PC-9 (cell line): Measurements from ENCODE around the gene LRRC31. TPM values are rescaled to one million over a fixed set of nuclear protein-coding genes. Genes with fewer than 3 reads are reported as not detected.

ENCODE experiments used
- BruUV-seq: library from RNA; stranded (reverse); fragments of 400-500 nt; replicated peaks from 2 replicates; lab custom pipeline; 2021; lab: Mats Ljungman, UMichigan
- CTCF ChIA-PET: fragments of 300-600 bp; sonication (Branson Sonifier 250); formaldehyde crosslinking; loops from one replicate; lab custom pipeline; 2022; ENCODE audit warnings: antibody characterized with exemption; lab: Charles Lee
- POLR2A ChIA-PET: fragments of 300-600 bp; sonication (Branson Sonifier 250); formaldehyde crosslinking; loops from one replicate; lab custom pipeline; 2022; ENCODE audit warnings: antibody characterized with exemption; ENCODE audit not compliant: unreplicated experiment; lab: Charles Lee
- DNase-seq, 2 experiments: peaks; one replicate each; pipeline versions ENCODE4 v3.0.0 to v3.0.0-alpha.2; 2015 to 2022; ENCODE audit warnings: mixed read lengths in 1 of 2
- H2AFZ ChIP-seq: fragments of 200-600 bp; sonication (generic); 2 replicates; pipeline ENCODE4 v1.8.1; 2017; ENCODE audit warnings: antibody characterized with exemption
- H3F3A ChIP-seq: fragments of 200-600 bp; sonication (generic); 2 replicates; pipeline ENCODE4 v1.8.1; 2017; ENCODE audit warnings: antibody characterized with exemption, mild to moderate bottlenecking, low read depth; ENCODE audit not compliant: insufficient read depth
- H3K27ac ChIP-seq: fragments of 200-600 bp; sonication (generic); 2 replicates; pipeline ENCODE4 v1.6.1; 2016; ENCODE audit warnings: mixed run types
- H3K27me3 ChIP-seq: fragments of 200-600 bp; sonication (generic); 2 replicates; pipeline ENCODE4 v1.6.1; 2016; ENCODE audit warnings: low read depth, mixed run types; ENCODE audit not compliant: insufficient read depth
- H3K36me3 ChIP-seq: fragments of 200-600 bp; sonication (generic); 2 replicates; pipeline ENCODE4 v1.6.1; 2016; ENCODE audit warnings: low read depth, mixed run types
- H3K4me1 ChIP-seq: fragments of 200-600 bp; sonication (generic); replicated peaks from 2 replicates; pipeline ENCODE4 v1.6.1; 2016; ENCODE audit warnings: mixed run types; ENCODE audit not compliant: insufficient read depth
- H3K4me2 ChIP-seq: fragments of 200-600 bp; sonication (generic); 2 replicates; pipeline ENCODE4 v1.6.1; 2017; ENCODE audit warnings: mixed run types
- H3K4me3 ChIP-seq: fragments of 200-600 bp; sonication (generic); 2 replicates; pipeline ENCODE4 v1.6.1; 2016; ENCODE audit warnings: mixed run types
- H3K79me2 ChIP-seq: fragments of 200-600 bp; sonication (generic); 2 replicates; pipeline ENCODE4 v1.6.1; 2017; ENCODE audit warnings: low read depth, mixed run types
- H3K9me2 ChIP-seq: fragments of 200-600 bp; sonication (generic); 2 replicates; pipeline ENCODE4 v1.8.1; 2017; ENCODE audit warnings: mild to moderate bottlenecking; ENCODE audit not compliant: insufficient read depth
- H3K9me3 ChIP-seq: fragments of 200-600 bp; sonication (generic); 2 replicates; pipeline ENCODE4 v1.8.1; 2016; ENCODE audit warnings: low read depth; ENCODE audit not compliant: insufficient read depth
- H4K20me1 ChIP-seq: fragments of 200-600 bp; sonication (generic); 2 replicates; pipeline ENCODE4 v1.8.1; 2017; ENCODE audit not compliant: insufficient read depth
- CTCF ChIP-seq: fragments of 200-600 bp; sonication (generic); conservative IDR thresholded peaks from 2 replicates; pipeline ENCODE4 v1.6.1; 2017; ENCODE audit warnings: mixed run types, antibody characterized with exemption, mild to moderate bottlenecking, moderate library complexity
- EZH2 ChIP-seq: fragments of 200-600 bp; sonication (generic); IDR thresholded peaks from 2 replicates; pipeline ENCODE4 v1.8.0; 2017; ENCODE audit warnings: antibody characterized with exemption, low read depth
- intact Hi-C: fragments of 100-400 bp; cut with micrococcal nuclease; formaldehyde crosslinking; loops from one replicate; pipeline ENCODE4 v1.10.0; 2022; ENCODE audit not compliant: unreplicated experiment
- total RNA-seq: library from RNA; stranded (reverse); gene quantifications from 2 replicates; pipeline ENCODE4 v1.2.3, GENCODE V29; 2021

LRRC31 gene
- total RNA-seq, 1 experiment from 2014 or later: not detected

- Histone ChIP-seq H3K79me2 (no peaks in the 10 kb centered on the region), H3K27me3 (no peaks in the 10 kb centered on the region), H3K4me2 (no peak overlapping the region), H2AFZ (no peak overlapping the region), H3K9me2 (no peaks in the 10 kb centered on the region), H3K4me3 (no peak overlapping the region), H3K4me1 (no peaks in the 10 kb centered on the region), H3K36me3 (no peaks in the 10 kb centered on the region), H3K27ac (no peak overlapping the region), H3F3A (no peaks in the 10 kb centered on the region), H3K9me3 (no peaks in the 10 kb centered on the region), H4K20me1 (no peaks in the 10 kb centered on the region)
- CTCF ChIA-PET: interaction anchor here (0.6 kb wide), 1 partner anchor 115 kb away, joined by 3 read pairs; no protein-coding TSS in a partner anchor
- no TSS peak for BruUV-seq
- DNase-seq: no peak
- no peak for TF ChIP-seq CTCF
- POLR2A ChIA-PET: no interaction called here
- intact Hi-C loops: no loop called here
Observed at GRCh38 chr3:169886671-169887070, 16.9 kb upstream of the LRRC31 start.

GRCh38 chr3:169880576-169881250 is 11.0 kb upstream of the LRRC31 start:
- TF ChIP-seq EZH2: no peak
- no peak for TF ChIP-seq CTCF
- no peak for DNase-seq
- Histone ChIP-seq H3K4me3 (no peak overlapping the region), H3K36me3 (no peaks in the 10 kb centered on the region), H4K20me1 (no peaks in the 10 kb centered on the region), H3K4me2 (no peak overlapping the region), H2AFZ (no peak overlapping the region), H3K79me2 (no peaks in the 10 kb centered on the region), H3K4me1 (no peaks in the 10 kb centered on the region), H3K27ac (no peak overlapping the region), H3K27me3 (no peaks in the 10 kb centered on the region), H3K9me3 (peaks cover 5% of the 10 kb centered on the region; the same call in 1 of the 2 replicates), H3F3A (no peaks in the 10 kb centered on the region), H3K9me2 (no peaks in the 10 kb centered on the region)
- intact Hi-C loops: no loop called here
- POLR2A ChIA-PET: no interaction called here
- CTCF ChIA-PET: no interaction called here
- no TSS peak for BruUV-seq

GRCh38 chr3:169879845-169880575 is 10.3 kb upstream of the LRRC31 start:
- no peak overlapping the region for H3K27ac ChIP-seq
- no TSS peak for BruUV-seq
- peaks cover 7% of the 10 kb centered on the region; the same call in 1 of the 2 replicates for H3K9me3 ChIP-seq
- no peak for TF ChIP-seq EZH2
- TF ChIP-seq CTCF: no peak
- no peak overlapping the region for H3K4me3 ChIP-seq
- no peak for DNase-seq
- H3K4me1 ChIP-seq: no peaks in the 10 kb centered on the region
- H3K27me3 ChIP-seq: no peaks in the 10 kb centered on the region
- no peaks in the 10 kb centered on the region for H3F3A ChIP-seq
- intact Hi-C loops: no loop called here
- H4K20me1 ChIP-seq: no peaks in the 10 kb centered on the region
- no peak overlapping the region for H2AFZ ChIP-seq
- CTCF ChIA-PET: no interaction called here
- no peaks in the 10 kb centered on the region for H3K9me2 ChIP-seq
- POLR2A ChIA-PET: no interaction called here
- H3K36me3 ChIP-seq: no peaks in the 10 kb centered on the region
- no peak overlapping the region for H3K4me2 ChIP-seq
- H3K79me2 ChIP-seq: no peaks in the 10 kb centered on the region
